B cell (primary cell): ENCODE data around the gene ANAPC10.

Source experiments
- CTCF ChIP-seq: fragments of 200-600 bp; IDR thresholded peaks from one replicate; pipeline ENCODE4 v1.8.0; 2022; ENCODE audit warnings: antibody characterized with exemption, mild to moderate bottlenecking
- EZH2 ChIP-seq: IDR thresholded peaks from 2 replicates; pipeline ENCODE4 v1.6.1; 2012; ENCODE audit warnings: borderline replicate concordance, low read depth, mild to moderate bottlenecking, moderate library complexity, low read length; ENCODE audit not compliant: insufficient read depth, poor library complexity, severe bottlenecking

GRCh38 chr4:145102619-145103018 is 4.6 kb upstream of the ANAPC10 start:
- no peak for TF ChIP-seq CTCF
- no peak for TF ChIP-seq EZH2
